HG02588 (cell line): Measurements from ENCODE around the gene CRHR2.
"Not testable (repeated sequence)": the region's sequence is repeated elsewhere in the genome, so short reads cannot be mapped to it uniquely, and the experiment has no call there.

Source experiments
- ATAC-seq: cut with Tn5 transposase; IDR thresholded peaks from one replicate; pipeline ENCODE4 v1.9.1; 2021; ENCODE audit warnings: mild to moderate bottlenecking, moderate library complexity; ENCODE audit not compliant: unreplicated experiment

The CRHR2 gene

DNA sequence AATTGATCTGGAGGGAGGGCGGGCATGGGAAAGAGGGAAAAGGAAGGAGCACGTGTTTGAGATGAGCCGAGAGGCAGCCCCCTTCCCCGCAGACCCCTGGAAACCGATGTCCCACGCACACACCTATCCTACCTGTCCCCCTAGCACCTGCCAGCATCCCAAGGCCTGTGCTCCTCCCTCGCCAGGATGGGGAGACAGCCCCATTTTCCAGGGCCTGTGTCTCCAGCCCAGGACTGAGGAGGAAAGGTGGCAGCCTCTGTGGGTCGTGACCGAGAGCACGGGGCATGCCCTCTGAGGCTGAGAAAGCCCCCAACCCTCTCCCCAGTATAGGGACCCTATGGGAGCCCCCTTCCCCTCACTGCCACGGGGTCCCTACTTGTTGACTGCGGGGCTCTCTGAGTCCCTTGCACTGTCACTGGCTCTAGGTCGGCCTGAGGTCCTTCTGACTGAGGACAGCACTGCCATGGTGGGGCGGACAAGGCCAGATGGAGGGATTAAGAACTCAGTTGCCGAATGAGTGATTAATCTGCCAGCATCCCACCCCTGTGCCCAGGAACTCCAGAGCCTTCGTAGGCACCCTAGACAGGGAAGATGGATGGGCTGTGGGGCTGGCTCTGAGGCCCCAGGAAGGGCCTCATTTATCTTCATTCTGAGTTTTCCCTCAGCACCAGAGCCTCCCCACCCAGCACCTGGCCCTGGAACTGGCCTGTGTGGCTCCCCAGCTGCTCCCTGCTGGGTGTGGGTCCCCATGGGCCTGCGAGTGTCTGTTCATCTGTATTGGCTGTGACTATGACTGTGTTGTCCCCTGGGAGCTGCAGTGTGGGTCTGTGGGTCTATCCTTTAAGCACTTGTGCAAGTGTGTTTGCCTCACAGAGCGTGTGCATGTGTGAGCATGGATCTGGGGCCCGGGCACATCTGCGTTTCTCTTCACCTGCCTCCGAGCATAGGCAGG is 26.0 kb downstream of the CRHR2 start:
- no peak for ATAC-seq

DNA sequence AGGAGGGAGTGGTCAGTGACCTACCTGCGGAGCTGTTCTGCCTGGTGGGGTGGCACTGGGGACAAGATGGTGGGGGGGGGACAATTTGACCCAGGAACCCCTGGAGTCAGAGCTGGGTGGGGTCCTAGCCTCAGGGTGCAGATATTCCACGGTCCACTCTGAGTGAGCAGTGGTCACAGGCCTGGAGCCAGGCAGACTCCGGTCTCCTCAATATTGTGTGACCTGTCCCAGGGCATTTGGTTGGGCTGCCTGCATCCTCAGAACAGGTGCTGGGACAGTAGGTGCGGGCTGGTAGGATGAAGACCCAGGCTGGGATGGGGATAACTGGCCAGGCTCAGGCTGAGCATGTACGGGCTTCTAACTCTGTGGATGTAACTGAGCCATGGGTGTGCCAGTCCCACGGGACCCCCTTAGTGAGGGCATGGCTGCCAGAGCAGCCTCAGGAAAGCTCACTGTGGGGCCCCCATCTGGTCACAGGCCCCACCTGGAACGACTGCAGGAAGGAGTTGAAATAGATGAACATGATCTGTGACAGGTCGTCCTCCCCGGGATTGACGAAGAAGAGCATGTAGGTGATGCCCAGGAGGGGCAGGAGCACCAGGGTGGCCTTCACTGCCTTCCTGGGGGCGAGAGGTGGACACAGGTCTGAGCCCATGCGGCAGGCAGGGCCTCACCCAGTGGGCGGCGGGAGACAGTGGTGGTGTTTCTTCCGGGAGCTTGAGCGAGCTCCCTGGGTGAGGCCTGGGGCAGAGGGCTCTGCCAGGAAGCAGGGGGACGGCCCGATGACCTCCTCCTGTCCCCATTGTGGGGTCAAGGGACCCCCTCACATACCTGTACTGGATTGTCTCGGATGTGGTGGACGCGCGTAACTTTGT is 26.9 kb downstream of the CRHR2 start:
- no peak for ATAC-seq

- ATAC-seq: no peak
Observed at GRCh38 chr7:30654296-30655090, 27.8 kb downstream of the CRHR2 start.

GRCh38 chr7:30652698-30653641 is 29.3 kb downstream of the CRHR2 start:
- no peak for ATAC-seq

DNA sequence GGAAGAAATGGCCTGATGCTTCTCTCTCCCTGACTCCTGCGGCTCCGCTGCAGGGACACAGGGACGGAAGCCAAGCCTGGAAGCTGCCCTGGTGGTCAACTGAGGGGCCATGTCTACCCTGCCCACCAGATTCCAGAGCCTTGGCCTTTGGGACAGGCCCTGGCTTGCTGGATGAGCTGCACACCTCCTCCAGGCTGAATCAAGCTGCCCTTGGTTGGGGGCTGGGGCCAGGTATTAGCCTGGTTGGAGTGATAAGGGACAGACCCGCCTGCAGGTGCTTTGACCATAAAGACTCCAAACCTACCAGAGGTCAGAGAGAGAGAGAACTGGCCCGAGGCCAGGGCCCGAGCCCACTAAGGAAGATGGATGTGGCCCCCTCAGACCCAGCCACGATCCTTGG is 30.1 kb downstream of the CRHR2 start:
- ATAC-seq: no peak

- no peak for ATAC-seq
Observed at GRCh38 chr7:30650421-30650808, 31.8 kb downstream of the CRHR2 start.

- no peak for ATAC-seq
Observed at GRCh38 chr7:30649717-30650420, 32.4 kb downstream of the CRHR2 start.

DNA sequence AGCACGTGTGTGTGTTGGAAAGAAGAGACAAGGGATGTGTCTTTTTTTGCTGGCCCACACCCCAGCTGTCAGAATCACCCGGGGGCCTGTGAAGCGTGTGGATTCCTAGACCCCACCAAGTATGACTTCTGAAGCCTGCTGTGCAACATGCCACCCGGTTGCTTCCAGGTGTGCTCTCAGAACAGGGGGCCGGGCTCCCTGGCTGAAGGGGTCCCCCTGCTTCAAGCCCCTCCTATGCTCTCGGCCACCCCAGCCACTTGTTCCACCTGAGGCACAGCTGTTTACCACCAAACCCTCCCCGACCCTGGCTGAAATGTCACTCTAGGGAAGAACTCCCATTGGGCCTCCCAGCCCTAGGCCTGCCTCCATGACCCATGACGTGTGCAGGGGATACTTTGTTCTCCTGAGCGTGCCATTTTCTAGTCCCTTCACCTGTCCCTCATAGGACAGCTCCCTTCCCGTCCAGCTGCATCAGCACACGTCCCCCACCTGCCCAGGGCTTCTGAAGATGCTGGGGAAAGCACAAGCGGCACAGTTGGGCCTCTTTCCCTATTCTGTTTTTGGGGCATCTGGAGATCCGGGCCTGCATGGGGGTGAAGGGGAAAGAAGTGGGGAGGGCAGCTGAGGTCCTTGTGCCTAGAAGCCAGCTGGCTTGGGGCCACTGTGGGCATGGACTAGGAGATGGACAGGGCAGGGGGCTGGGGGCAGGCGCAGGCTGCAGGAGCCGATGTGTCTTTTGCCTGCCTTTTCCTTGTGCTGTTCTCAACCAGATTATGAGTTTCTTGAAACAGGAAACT is 33.3 kb downstream of the CRHR2 start:
- no peak for ATAC-seq

DNA sequence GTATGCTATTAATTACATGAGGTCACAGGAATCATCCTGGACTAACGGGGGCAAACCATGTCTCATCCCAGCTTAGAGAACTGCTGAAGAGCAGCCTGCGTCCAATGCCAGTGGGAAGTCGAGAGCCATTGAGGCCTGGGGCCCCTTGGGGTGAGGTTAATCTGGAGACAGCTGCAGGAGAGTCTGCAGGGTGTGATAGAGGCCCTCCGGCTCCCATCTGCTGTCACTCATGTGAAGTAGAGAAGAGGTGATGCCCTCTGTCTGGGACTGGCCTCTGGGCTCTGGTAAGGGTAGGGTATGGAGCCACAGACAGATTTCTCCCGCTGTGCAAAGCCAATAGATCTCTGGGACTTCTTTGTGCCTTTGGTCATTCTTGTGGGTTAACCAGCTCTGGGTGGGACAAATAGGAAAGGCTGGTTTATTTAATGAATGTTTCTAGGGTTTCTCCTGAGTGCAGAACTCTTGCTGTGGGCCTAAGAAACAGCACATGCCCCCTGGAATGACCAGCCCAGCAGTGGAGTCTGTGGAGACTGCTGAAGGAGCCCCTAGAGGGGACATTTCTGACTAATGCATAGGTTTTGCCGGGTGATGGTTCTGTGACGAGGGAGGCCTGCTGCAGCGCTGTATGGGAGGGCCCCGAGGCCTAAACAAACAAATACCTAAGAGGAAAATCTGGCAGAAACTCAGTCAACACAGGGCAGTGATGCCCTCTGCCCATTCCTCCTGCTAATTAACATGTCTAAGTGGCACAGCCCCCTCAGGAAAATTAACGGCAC is 34.5 kb downstream of the CRHR2 start:
- ATAC-seq: no peak

DNA sequence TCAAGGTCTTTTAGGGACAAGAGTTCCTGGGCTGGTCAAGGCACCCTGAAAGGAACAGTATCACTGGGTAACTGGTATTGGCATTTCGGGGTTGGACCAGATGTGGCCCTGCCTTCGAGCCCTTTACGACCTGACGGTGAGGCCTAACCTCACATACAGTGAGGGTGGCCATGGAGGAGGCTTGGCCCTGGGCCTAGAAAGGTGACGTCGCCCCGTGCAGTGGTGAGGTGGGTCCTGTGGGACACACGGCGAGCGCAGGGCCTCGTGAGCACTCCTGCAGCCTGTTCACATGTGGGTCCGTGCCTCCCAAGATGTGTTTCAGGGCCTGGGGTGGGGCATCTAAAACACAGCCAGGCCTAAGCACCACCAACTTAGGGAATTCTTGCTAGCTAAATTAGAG is 36.1 kb downstream of the CRHR2 start:
- no peak for ATAC-seq

- ATAC-seq: no peak
Observed at GRCh38 chr7:30645661-30646060, 36.6 kb downstream of the CRHR2 start.

DNA sequence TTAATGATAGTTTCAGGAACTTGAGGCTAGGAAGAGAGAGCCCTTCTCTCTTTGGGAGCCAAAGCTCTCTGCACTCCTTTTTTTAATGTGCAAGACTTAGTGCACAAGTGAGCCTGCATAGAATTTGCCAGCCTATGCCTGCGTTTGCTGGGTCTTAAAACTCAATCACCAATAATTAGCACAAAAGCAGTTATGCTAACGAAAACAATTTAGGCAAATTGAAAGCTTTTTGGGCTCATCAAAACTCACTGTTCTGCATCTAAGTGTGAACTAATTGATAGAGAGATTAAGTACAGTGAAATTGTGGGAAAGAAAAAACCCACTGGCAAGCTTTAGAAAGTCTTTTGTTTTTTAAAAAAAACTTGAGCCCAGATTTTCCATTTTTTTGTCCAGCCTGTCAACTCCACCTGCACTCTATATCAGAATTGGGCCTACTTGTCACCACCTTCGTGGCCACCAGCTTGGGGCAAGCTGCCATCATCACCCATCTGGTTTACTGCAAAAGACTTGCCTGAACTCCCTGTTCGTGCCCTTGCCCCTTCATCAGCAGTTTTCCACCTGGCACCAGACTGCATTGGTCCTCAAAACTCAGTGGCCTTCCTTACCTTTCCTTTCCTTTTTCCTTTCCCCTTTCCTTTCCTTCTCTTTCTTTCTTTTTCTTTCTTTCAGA is 37.8 kb downstream of the CRHR2 start:
- ATAC-seq: no peak

- ATAC-seq: no peak
Observed at GRCh38 chr7:30642789-30643188, 39.5 kb downstream of the CRHR2 start.

DNA sequence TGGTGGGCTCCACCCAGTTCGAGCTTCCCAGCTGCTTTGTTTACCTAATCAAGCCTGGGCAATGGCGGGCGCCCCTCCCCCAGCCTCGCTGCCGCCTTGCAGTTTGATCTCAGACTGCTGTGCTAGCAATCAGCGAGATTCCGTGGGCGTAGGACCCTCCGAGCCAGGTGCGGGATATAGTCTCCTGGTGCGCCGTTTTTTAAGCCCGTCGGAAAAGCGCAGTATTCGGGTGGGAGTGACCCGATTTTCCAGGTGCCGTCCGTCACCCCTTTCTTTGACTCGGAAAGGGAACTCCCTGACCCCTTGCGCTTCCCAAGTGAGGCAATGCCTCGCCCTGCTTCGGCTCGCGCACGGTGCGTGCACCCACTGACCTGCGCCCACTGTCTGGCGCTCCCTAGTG is 39.9 kb downstream of the CRHR2 start:
- not testable (repeated sequence) for ATAC-seq

GRCh38 chr7:30635798-30636197 is 46.5 kb downstream of the CRHR2 start:
- ATAC-seq: no peak

DNA sequence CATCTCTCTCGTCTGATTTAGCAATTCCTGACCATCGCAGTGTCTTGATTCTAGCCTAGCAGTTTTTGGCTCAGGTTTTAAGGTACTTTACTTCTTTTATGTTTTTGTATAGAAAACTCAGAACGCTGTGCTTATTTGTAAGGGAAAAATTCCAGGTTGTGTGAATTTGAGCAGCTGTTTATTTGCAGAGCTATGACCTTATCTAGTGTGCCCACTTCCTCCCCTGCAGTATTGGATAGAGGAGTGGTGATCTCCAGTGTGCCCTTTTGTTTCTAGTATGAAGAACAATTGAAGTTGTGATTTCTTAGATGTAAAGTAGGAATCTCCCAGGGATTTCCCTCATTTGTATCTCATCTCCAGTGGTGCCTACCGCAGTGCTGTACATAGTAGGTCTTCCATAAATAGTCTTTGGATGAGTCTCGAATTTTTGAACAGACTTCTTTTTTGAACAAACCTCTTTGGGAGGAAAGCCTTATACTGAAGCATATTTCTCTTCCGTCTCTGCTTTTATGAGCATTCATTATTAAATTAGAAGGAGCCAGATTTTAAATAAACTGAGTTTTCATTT is 47.5 kb downstream of the CRHR2 start:
- no peak for ATAC-seq

DNA sequence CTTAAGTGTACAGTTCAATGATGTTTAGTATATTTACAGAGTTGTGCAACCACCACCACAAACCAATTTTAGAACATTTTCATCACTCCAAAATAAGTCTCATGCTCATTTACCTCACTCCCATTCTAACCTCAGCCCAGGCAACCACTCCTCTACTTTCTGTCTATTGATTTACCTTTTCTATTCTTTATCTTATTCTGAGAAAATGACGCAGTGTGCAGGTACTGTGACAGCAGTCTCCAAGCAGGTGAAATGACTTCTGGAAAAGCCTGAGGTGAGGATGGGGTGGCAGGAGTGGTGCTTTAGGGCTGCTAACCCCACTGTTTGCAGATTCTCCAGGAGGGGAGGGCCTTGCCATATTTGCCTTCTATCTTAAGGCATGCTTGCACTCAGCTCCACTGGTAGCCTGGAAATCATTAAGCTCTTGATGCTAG is 48.0 kb downstream of the CRHR2 start:
- ATAC-seq: no peak
